Activated naive CD8-positive, alpha-beta T cell treated with anti-CD3 and anti-CD28 coated beads, Interleukin-2, amount 50 U/mL, for 24 hours (primary cell): ENCODE data around the gene CCDC77.

Experiments used
- ATAC-seq: fragments of 150-1000 bp; cut with Tn5 transposase; one replicate; pipeline ENCODE4 v1.10.0; 2021
- DNase-seq: peaks from one replicate; pipeline ENCODE4 v3.0.0; 2021
- H3K27ac Mint-ChIP-seq: one replicate; pipeline ENCODE4 v1.8.0; 2021; ENCODE audit warnings: mild to moderate bottlenecking, mixed read lengths
- H3K27me3 Mint-ChIP-seq: one replicate; pipeline ENCODE4 v1.8.0; 2021; ENCODE audit warnings: mixed read lengths
- H3K36me3 Mint-ChIP-seq: one replicate; pipeline ENCODE4 v1.8.0; 2021; ENCODE audit warnings: low read depth, mixed read lengths
- H3K4me1 Mint-ChIP-seq: one replicate; pipeline ENCODE4 v1.8.0; 2021; ENCODE audit warnings: mixed read lengths
- H3K4me3 Mint-ChIP-seq: one replicate; pipeline ENCODE4 v1.8.0; 2021; ENCODE audit warnings: mild to moderate bottlenecking, moderate library complexity, mixed read lengths
- H3K9me3 Mint-ChIP-seq: one replicate; pipeline ENCODE4 v1.8.0; 2021; ENCODE audit warnings: mixed read lengths

The CCDC77 gene

GRCh38 chr12:482061-482460 is 80.6 kb downstream of the CCDC77 start:
- no peak overlapping the region for H3K27ac Mint-ChIP-seq
- H3K9me3 Mint-ChIP-seq: peaks cover 6% of the 10 kb centered on the region
- H3K27me3 Mint-ChIP-seq: peaks cover 28% of the 10 kb centered on the region
- DNase-seq (no peak), ATAC-seq (no peak)
- H3K4me1 Mint-ChIP-seq: no peaks in the 10 kb centered on the region
- H3K36me3 Mint-ChIP-seq: no peaks in the 10 kb centered on the region
- no peak overlapping the region for H3K4me3 Mint-ChIP-seq

GRCh38 chr12:484096-484495 is 82.7 kb downstream of the CCDC77 start:
- Mint-ChIP-seq H3K27me3 (peaks cover 25% of the 10 kb centered on the region), H3K9me3 (peaks cover 22% of the 10 kb centered on the region), H3K27ac (no peak overlapping the region), H3K4me1 (no peaks in the 10 kb centered on the region), H3K36me3 (no peaks in the 10 kb centered on the region), H3K4me3 (no peak overlapping the region)
- no peak for DNase-seq
- no peak for ATAC-seq

GRCh38 chr12:490260-490659 is 88.8 kb downstream of the CCDC77 start:
- ATAC-seq (no peak), DNase-seq (no peak)
- H3K36me3 Mint-ChIP-seq: no peaks in the 10 kb centered on the region
- peaks cover 2% of the 10 kb centered on the region for H3K27me3 Mint-ChIP-seq
- peaks cover 37% of the 10 kb centered on the region for H3K9me3 Mint-ChIP-seq
- no peaks in the 10 kb centered on the region for H3K4me1 Mint-ChIP-seq
- H3K27ac Mint-ChIP-seq: no peak overlapping the region
- no peak overlapping the region for H3K4me3 Mint-ChIP-seq
